ENCODE results near the gene DET1. TPM values are rescaled to one million over a fixed set of nuclear protein-coding genes. Genes with fewer than 3 reads are reported as not detected.

DET1 gene
- total and polyA plus RNA-seq, 4 donors = 2.5 to 6.7 (median 3.0) TPM

- Histone ChIP-seq H3K4me3 (ENCODE audit: low read length in 2 of 2) (no peak overlapping the region), H3K4me1 (ENCODE audit: control insufficient read depth in 1 of 2, insufficient read depth in 2 of 2, low read length in 2 of 2) (no peaks in the 10 kb centered on the region), H3K9me3 (ENCODE audit: control insufficient read depth, low read length) (no peaks in the 10 kb centered on the region), H3K27me3 (ENCODE audit: control insufficient read depth in 1 of 2, insufficient read depth in 2 of 2, low read length in 1 of 2) (no peaks in the 10 kb centered on the region), H3K36me3 (ENCODE audit: control insufficient read depth in 1 of 2, insufficient read depth in 2 of 2, low read length in 1 of 2) (peaks cover 0 to 8% of the 10 kb centered on the region in 2 donors), H3K27ac (ENCODE audit: low read depth in 1 of 2, low read length in 2 of 2) (no peak overlapping the region)
- no peak for ATAC-seq (ENCODE audit: low FRiP score)
- intact Hi-C loops (cut with DNase I) = no loop called here
- WGBS, 2 donors = 93 to 96% methylated on average over 5 of the region's 5 CpGs
- DNase-seq = no peak
Measured at GRCh38 chr15:88512601-88513000, 33.9 kb downstream of the DET1 start.

DNA sequence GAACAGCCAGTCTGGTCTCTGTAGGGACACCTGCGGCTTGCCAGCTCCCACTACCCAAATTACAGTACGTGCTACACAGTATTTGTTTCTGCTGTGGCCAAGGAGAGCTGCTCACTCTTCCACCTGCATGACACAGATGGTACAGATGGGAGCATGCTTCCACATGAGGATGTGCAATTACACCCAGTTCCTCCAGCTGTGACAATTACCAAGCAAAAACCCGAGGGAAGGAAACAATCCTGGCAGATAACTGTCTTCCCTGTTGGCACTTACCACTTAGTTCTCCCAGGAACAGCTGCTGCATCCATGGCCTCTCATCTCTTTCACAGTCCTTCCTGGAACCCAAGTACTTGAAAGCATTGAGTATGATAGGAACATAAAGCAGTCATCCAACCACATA lies 34.4 kb downstream of the DET1 start:
- Histone ChIP-seq H3K9me3 (ENCODE audit: control insufficient read depth, low read length) (no peaks in the 10 kb centered on the region), H3K36me3 (ENCODE audit: control insufficient read depth in 1 of 2, insufficient read depth in 2 of 2, low read length in 1 of 2) (peaks cover 0 to 8% of the 10 kb centered on the region in 2 donors), H3K4me3 (ENCODE audit: low read length in 2 of 2) (no peak overlapping the region), H3K27me3 (ENCODE audit: control insufficient read depth in 1 of 2, insufficient read depth in 2 of 2, low read length in 1 of 2) (no peaks in the 10 kb centered on the region), H3K27ac (ENCODE audit: low read depth in 1 of 2, low read length in 2 of 2) (no peak overlapping the region), H3K4me1 (ENCODE audit: control insufficient read depth in 1 of 2, insufficient read depth in 2 of 2, low read length in 2 of 2) (no peaks in the 10 kb centered on the region)
- WGBS, 2 donors = 88 to 94% methylated on average over 3 of the region's 3 CpGs
- ATAC-seq (ENCODE audit: low FRiP score) (no peak), DNase-seq (no peak)
- intact Hi-C loops (cut with DNase I) = no loop called here

DNA sequence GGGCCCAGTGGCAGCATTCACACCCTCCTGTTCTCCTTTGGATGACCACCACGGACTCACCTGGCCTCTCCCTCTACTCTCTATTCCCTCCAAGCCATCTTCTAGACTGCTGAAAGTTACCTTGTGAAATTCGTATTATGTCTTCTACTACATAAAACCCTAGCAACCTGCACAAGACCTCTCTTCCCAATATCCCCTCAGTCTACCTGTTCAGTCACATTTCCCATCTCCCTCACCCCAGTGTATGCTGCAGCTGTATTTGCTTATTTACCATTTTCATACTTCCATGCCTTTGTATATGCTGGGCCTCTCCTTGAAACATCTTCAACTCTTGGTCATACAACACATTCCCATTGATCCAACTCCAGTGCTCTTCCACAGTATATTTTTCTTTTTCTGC lies 35.3 kb downstream of the DET1 start:
- no peaks in the 10 kb centered on the region for H3K9me3 ChIP-seq (ENCODE audit: control insufficient read depth, low read length)

DNA sequence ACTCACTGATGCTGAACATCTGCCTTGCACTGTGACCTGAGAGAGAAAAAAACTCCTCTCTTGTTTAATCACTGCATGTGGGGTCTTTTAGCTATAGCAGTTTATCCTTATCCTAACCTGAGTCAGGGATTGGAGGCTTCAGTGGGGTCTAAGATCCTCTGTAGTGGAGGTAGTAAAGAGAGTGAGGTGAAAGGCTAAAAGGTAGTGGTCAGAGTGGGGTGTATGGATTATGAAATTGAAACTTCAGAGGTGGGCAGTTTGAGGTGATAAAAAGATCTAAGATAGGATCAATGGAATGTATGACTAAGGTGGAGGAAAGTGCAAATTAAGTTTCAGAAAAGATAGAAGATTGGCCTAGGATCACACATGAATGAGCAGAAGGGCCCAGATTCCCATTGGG lies 36.5 kb downstream of the DET1 start:
- no peaks in the 10 kb centered on the region for H3K9me3 ChIP-seq (ENCODE audit: control insufficient read depth, low read length)
- H3K36me3 ChIP-seq (ENCODE audit: control insufficient read depth in 1 of 2, insufficient read depth in 2 of 2, low read length in 1 of 2) = peaks cover 0 to 8% of the 10 kb centered on the region in 2 donors
- H3K4me3 ChIP-seq (ENCODE audit: low read length in 2 of 2) = no peak overlapping the region
- ATAC-seq (ENCODE audit: low FRiP score) = no peak
- no peaks in the 10 kb centered on the region for H3K27me3 ChIP-seq (ENCODE audit: control insufficient read depth in 1 of 2, insufficient read depth in 2 of 2, low read length in 1 of 2)
- H3K4me1 ChIP-seq (ENCODE audit: control insufficient read depth in 1 of 2, insufficient read depth in 2 of 2, low read length in 2 of 2) = no peaks in the 10 kb centered on the region
- no peak for DNase-seq
- intact Hi-C loops (cut with DNase I) = no loop called here
- no peak overlapping the region for H3K27ac ChIP-seq (ENCODE audit: low read depth in 1 of 2, low read length in 2 of 2)

More for the DNA sequence above, 35.3 kb downstream of the DET1 start:
- Histone ChIP-seq H3K4me1 (ENCODE audit: control insufficient read depth in 1 of 2, insufficient read depth in 2 of 2, low read length in 2 of 2) (no peaks in the 10 kb centered on the region), H3K4me3 (ENCODE audit: low read length in 2 of 2) (no peak overlapping the region), H3K36me3 (ENCODE audit: control insufficient read depth in 1 of 2, insufficient read depth in 2 of 2, low read length in 1 of 2) (peaks cover 0 to 8% of the 10 kb centered on the region in 2 donors), H3K27me3 (ENCODE audit: control insufficient read depth in 1 of 2, insufficient read depth in 2 of 2, low read length in 1 of 2) (no peaks in the 10 kb centered on the region), H3K27ac (ENCODE audit: low read depth in 1 of 2, low read length in 2 of 2) (no peak overlapping the region)
- no peak for ATAC-seq (ENCODE audit: low FRiP score)
- intact Hi-C loops (cut with DNase I) = no loop called here
- DNase-seq = no peak
- 72 to 92% methylated on average over 2 of the region's 2 CpGs for WGBS, 2 donors

- no peak overlapping the region for H3K27ac ChIP-seq (ENCODE audit: low read depth in 1 of 2, low read length in 2 of 2)
- H3K36me3 ChIP-seq (ENCODE audit: control insufficient read depth in 1 of 2, insufficient read depth in 2 of 2, low read length in 1 of 2) = peaks cover 0 to 8% of the 10 kb centered on the region in 2 donors
- 88 to 93% methylated on average over 4 of the region's 4 CpGs for WGBS, 2 donors
- ATAC-seq (ENCODE audit: low FRiP score) (no peak), DNase-seq (no peak)
- H3K4me3 ChIP-seq (ENCODE audit: low read length in 2 of 2) = no peak overlapping the region
- H3K9me3 ChIP-seq (ENCODE audit: control insufficient read depth, low read length) = no peaks in the 10 kb centered on the region
- H3K4me1 ChIP-seq (ENCODE audit: control insufficient read depth in 1 of 2, insufficient read depth in 2 of 2, low read length in 2 of 2) = no peaks in the 10 kb centered on the region
- intact Hi-C loops (cut with DNase I) = no loop called here
- no peaks in the 10 kb centered on the region for H3K27me3 ChIP-seq (ENCODE audit: control insufficient read depth in 1 of 2, insufficient read depth in 2 of 2, low read length in 1 of 2)
Measured at GRCh38 chr15:88509321-88509720, 37.2 kb downstream of the DET1 start.

DNA sequence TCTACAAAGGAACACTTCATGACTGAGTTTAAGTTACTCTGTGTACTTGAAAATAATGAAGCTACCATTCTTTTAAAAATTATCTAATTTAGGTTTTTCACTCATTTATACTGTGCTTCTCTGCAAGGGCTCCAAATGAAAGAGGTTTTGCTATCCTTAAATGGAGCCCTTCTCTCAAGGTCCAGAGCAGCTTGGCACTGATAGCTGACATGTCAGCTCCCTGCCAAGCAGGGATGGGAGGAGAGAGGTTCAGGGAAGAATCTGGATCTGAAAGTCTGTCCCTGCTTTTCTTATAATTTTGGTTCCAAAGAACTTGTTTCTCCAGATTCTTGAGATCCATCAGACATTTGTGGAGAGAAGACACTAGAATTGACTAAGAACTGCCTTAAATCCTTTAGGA lies 39.9 kb downstream of the DET1 start:
- Histone ChIP-seq H3K4me3 (ENCODE audit: low read length in 2 of 2) (no peak overlapping the region), H3K4me1 (ENCODE audit: control insufficient read depth in 1 of 2, insufficient read depth in 2 of 2, low read length in 2 of 2) (no peaks in the 10 kb centered on the region), H3K36me3 (ENCODE audit: control insufficient read depth in 1 of 2, insufficient read depth in 2 of 2, low read length in 1 of 2) (peaks cover 0 to 4% of the 10 kb centered on the region in 2 donors), H3K9me3 (ENCODE audit: control insufficient read depth, low read length) (no peaks in the 10 kb centered on the region), H3K27ac (ENCODE audit: low read depth in 1 of 2, low read length in 2 of 2) (no peak overlapping the region), H3K27me3 (ENCODE audit: control insufficient read depth in 1 of 2, insufficient read depth in 2 of 2, low read length in 1 of 2) (no peaks in the 10 kb centered on the region)
- intact Hi-C loops (cut with DNase I) = no loop called here
- no peak for DNase-seq
- ATAC-seq (ENCODE audit: low FRiP score) = no peak

- H3K27me3 ChIP-seq (ENCODE audit: control insufficient read depth in 1 of 2, insufficient read depth in 2 of 2, low read length in 1 of 2) = no peaks in the 10 kb centered on the region
- intact Hi-C loops (cut with DNase I) = no loop called here
- H3K36me3 ChIP-seq (ENCODE audit: control insufficient read depth in 1 of 2, insufficient read depth in 2 of 2, low read length in 1 of 2) = peaks cover 0 to 4% of the 10 kb centered on the region in 2 donors
- H3K4me3 ChIP-seq (ENCODE audit: low read length in 2 of 2) = no peak overlapping the region
- WGBS, 2 donors = 91 to 98% methylated on average over 2 of the region's 2 CpGs
- no peak for ATAC-seq (ENCODE audit: low FRiP score)
- H3K9me3 ChIP-seq (ENCODE audit: control insufficient read depth, low read length) = no peaks in the 10 kb centered on the region
- no peak for DNase-seq
- H3K4me1 ChIP-seq (ENCODE audit: control insufficient read depth in 1 of 2, insufficient read depth in 2 of 2, low read length in 2 of 2) = no peaks in the 10 kb centered on the region
- H3K27ac ChIP-seq (ENCODE audit: low read depth in 1 of 2, low read length in 2 of 2) = no peak overlapping the region
Measured at GRCh38 chr15:88505721-88506120, 40.8 kb downstream of the DET1 start.

DNA sequence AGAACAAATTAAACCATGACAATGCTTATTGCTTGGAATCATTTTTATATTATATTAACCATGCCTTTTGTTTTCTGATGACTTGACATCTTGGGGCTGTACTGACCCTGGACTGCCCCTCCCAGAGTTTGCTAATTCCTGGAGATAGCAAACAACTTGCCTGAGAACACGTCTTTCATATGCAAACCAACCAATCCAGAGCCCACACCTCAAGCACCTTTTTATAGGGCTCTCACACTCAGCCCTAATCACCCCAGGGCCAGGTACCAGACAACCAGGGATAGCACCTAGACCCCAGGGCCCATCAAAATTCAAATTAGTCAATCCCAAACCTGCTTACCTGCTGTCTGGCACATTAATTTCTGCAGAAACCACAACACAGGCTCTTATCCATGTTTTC lies 42.0 kb downstream of the DET1 start:
- intact Hi-C loops (cut with DNase I) = no loop called here
- Histone ChIP-seq H3K4me3 (ENCODE audit: low read length in 2 of 2) (no peak overlapping the region), H3K4me1 (ENCODE audit: control insufficient read depth in 1 of 2, insufficient read depth in 2 of 2, low read length in 2 of 2) (no peaks in the 10 kb centered on the region), H3K9me3 (ENCODE audit: control insufficient read depth, low read length) (no peaks in the 10 kb centered on the region), H3K36me3 (ENCODE audit: control insufficient read depth in 1 of 2, insufficient read depth in 2 of 2, low read length in 1 of 2) (no peaks in the 10 kb centered on the region), H3K27ac (ENCODE audit: low read depth in 1 of 2, low read length in 2 of 2) (no peak overlapping the region), H3K27me3 (ENCODE audit: control insufficient read depth in 1 of 2, insufficient read depth in 2 of 2, low read length in 1 of 2) (no peaks in the 10 kb centered on the region)
- no peak for ATAC-seq (ENCODE audit: low FRiP score)
- DNase-seq = no peak
- 78 to 88% methylated on average over 1 of the region's 1 CpG for WGBS, 2 donors

DNA sequence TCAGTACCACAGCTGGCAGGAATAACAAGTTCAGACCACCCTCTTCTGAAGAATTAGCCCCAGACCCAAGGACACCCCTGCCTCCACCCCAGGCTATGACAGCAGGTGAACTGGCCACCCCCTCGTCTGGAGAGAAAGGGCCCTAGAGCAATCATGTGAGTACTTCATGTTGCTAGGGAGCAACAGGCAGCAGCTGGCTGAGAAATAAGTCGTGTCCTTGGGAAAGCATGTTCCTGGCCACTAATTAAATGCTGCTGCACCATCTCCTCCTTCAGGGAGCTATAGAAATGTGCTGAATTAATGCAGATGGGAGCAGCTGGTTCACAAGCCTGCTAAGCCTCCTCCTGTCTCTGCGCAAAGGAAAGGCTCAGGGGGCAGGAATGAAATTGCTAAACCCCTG lies 47.5 kb downstream of the DET1 start:
- Histone ChIP-seq H3K9me3 (ENCODE audit: control insufficient read depth, low read length) (no peaks in the 10 kb centered on the region), H3K4me3 (ENCODE audit: low read length in 2 of 2) (no peak overlapping the region), H3K27ac (ENCODE audit: low read depth in 1 of 2, low read length in 2 of 2) (no peak overlapping the region), H3K27me3 (ENCODE audit: control insufficient read depth in 1 of 2, insufficient read depth in 2 of 2, low read length in 1 of 2) (no peaks in the 10 kb centered on the region), H3K36me3 (ENCODE audit: control insufficient read depth in 1 of 2, insufficient read depth in 2 of 2, low read length in 1 of 2) (peaks cover 0 to 2% of the 10 kb centered on the region in 2 donors), H3K4me1 (ENCODE audit: control insufficient read depth in 1 of 2, insufficient read depth in 2 of 2, low read length in 2 of 2) (no peaks in the 10 kb centered on the region)
- intact Hi-C loops (cut with DNase I) = no loop called here
- DNase-seq (no peak), ATAC-seq (ENCODE audit: low FRiP score) (no peak)
- WGBS, 2 donors = 78 to 79% methylated on average over 3 of the region's 3 CpGs
